Uterus (tissue), 2 donors: ENCODE data around the gene RTN1.

Experiments
- CTCF ChIP-seq, 4 experiments: fragments of 200-600 bp in 2 of 4; fragments of 450-650 bp in 2 of 4; sonication (generic) in 2 of 4; IDR thresholded peaks; one replicate each; pipeline ENCODE4 v1.5.1; 2016 to 2019; ENCODE audit warnings: antibody characterized with exemption in 4 of 4, mild to moderate bottlenecking in 2 of 4, moderate library complexity in 1 of 4
- POLR2A ChIP-seq, 2 donors: fragments of 450-650 bp; IDR thresholded peaks; one replicate each; pipeline ENCODE4 v1.6.1; 2016; ENCODE audit warnings: antibody characterized with exemption in 2 of 2, mild to moderate bottlenecking in 1 of 2, moderate library complexity in 1 of 2

GRCh38 chr14:59912443-59912842, 41.9 kb upstream of the RTN1 start:
- TF ChIP-seq CTCF (IDR thresholded peaks at IDR 0.05) (no peak), POLR2A (IDR thresholded peaks at IDR 0.05) (no peak)
